ENCODE results near the gene EIF2B4.
"Not testable (repeated sequence)": the region's sequence is repeated elsewhere in the genome, so short reads cannot be mapped to it uniquely, and the experiment has no call there.

Gene EIF2B4

DNA sequence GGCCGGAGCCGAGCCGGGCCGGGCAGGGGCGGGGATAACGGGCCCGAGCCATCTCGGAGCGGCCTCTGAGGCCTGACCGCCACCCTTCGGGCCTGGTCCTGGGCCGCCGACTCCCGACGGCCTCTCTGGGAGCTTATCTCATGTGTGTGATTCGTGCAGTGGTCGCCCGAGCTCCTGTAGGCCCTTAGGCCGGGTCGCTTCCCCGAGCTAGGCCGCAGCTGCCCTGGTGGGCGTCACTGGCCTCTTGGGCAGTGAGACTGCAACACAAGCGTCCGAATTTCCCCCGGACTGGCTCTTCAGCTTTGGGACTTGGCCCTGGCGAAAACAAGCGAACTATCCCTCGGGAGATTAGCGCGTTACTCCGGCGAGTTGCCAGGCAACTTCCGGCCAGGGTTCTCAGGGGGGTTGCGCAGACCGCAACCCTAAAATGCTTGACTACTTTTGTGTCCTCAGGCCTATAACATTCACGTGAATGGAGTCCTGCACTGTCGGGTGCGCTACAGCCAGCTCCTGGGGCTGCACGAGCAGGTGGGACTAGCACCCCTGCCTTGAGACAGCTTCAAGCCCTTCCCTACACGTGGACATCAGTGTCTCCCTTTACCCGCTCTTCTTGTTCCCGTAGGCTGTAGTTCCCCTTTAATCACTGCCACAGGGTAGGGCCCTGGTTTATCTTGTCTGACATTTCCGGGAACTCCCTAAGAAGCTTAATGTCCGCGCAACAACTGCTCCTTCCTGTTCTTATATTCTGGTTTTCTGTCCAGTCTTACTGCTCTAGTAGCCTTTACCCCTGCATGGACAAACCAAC lies 880 bp upstream of the EIF2B4 start:
- Mint-ChIP-seq H3K27me3 (ENCODE audit: low read depth) (no peaks in the 10 kb centered on the region), H3K4me1 (ENCODE audit: low read depth) (peaks cover 24% of the 10 kb centered on the region), H3K36me3 (ENCODE audit: low read depth) (peaks cover 61% of the 10 kb centered on the region), H3K27ac (peak overlapping the region; percentile 93), H3K9me3 (no peaks in the 10 kb centered on the region), H3K4me3 (peak overlapping the region; percentile 88)
- peak; percentile 44 for DNase-seq (ENCODE audit: low spot score)

DNA sequence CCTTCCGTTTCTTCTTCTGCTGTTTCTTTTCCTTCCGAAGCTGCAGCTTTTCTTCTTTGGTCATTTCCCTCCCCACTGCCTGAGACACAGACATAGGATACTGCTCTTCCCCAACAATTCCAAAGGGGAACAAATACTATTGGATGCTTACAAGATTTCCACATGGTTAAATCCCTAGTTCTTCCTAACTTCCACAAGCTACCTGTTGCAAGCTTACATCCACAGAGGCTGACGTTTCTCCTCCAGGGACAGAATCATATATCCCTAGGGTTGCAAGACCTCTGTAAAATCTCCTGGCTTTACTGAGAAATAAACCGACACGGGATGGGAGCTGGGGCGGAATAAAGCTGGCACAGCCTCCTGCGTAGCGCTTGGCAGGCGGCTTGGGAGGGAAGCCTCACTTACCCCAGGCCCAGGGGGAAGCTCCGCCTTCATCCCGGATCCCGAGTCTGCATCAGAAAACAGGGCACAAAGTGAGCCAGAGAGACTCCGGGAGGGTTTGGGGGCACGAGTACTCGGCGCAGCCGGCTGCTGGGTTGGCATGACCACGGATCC lies 590 bp downstream of the EIF2B4 start:
- Mint-ChIP-seq H3K4me1 (ENCODE audit: low read depth) (peaks cover 24% of the 10 kb centered on the region), H3K27me3 (ENCODE audit: low read depth) (no peaks in the 10 kb centered on the region), H3K36me3 (ENCODE audit: low read depth) (peaks cover 54% of the 10 kb centered on the region)

DNA sequence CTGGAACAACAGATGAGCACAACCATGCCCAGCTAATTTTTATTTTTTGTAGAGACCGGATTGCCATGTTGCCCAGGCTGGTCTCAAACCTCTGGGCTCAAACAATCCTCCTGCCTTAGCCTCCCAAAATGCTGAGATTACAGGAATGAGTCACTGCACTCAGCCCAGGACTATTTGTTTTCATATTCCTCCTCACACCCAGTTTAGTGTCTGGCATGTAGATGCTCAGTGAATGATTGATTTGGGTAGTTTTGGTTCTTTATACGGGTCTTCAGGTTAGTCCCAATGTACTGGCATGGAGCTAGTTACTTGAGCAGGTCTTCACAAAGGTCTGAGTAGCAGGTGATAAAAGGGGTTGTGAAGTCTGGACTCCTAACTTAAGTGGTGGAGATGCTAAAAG lies 6.2 kb downstream of the EIF2B4 start:
- H3K27ac Mint-ChIP-seq, result no peak overlapping the region
- H3K4me1 Mint-ChIP-seq (ENCODE audit: low read depth), result peaks cover 9% of the 10 kb centered on the region
- no peaks in the 10 kb centered on the region for H3K9me3 Mint-ChIP-seq
- H3K27me3 Mint-ChIP-seq (ENCODE audit: low read depth), result no peaks in the 10 kb centered on the region
- H3K4me3 Mint-ChIP-seq, result no peak overlapping the region
- DNase-seq (ENCODE audit: low spot score), result no peak
- H3K36me3 Mint-ChIP-seq (ENCODE audit: low read depth), result peaks cover 37% of the 10 kb centered on the region

More for the DNA sequence above, 590 bp downstream of the EIF2B4 start:
- H3K9me3 Mint-ChIP-seq, result no peaks in the 10 kb centered on the region
- DNase-seq (ENCODE audit: low spot score), result no peak
- peak overlapping the region; percentile 88 for H3K4me3 Mint-ChIP-seq
- peak overlapping the region; percentile 92 for H3K27ac Mint-ChIP-seq

DNA sequence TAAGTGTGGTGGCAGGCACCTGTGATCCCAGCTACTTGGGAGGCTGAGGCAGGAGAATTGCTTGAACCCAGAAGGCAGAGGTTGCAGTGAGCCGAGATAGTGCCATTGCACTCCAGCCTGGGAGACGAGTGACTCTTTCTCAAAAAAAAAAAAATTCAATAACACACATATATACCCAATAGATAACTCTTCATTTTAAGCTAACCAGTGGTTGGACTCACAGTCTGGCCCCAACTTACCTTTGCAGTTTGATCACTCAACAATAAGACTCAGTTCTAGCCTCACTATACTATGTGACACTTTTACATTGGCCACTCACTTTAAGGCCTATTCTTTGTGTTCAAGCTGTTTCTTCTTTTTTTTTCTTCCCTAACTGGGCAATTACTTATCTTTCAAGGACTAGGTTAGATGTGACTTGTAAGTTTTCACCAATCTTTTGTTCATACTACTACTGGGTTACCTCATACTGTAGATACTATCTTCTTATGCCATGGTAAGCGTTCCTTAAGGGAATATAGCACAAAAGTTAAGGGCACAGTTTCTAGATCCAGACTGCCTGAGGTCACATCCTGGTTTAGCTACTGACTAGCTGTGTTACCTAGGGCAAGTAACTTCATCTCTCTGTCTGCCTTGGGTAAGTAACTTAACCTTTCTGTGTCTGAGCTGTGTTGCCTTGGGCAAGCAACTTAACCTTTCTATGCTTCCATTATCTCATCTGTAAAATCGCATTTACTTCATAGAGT lies 7.3 kb downstream of the EIF2B4 start:
- Mint-ChIP-seq H3K4me3 (no peak overlapping the region), H3K9me3 (no peaks in the 10 kb centered on the region), H3K27me3 (ENCODE audit: low read depth) (no peaks in the 10 kb centered on the region), H3K27ac (no peak overlapping the region), H3K4me1 (ENCODE audit: low read depth) (peaks cover 13% of the 10 kb centered on the region), H3K36me3 (ENCODE audit: low read depth) (peaks cover 32% of the 10 kb centered on the region)
- no peak for DNase-seq (ENCODE audit: low spot score)

DNA sequence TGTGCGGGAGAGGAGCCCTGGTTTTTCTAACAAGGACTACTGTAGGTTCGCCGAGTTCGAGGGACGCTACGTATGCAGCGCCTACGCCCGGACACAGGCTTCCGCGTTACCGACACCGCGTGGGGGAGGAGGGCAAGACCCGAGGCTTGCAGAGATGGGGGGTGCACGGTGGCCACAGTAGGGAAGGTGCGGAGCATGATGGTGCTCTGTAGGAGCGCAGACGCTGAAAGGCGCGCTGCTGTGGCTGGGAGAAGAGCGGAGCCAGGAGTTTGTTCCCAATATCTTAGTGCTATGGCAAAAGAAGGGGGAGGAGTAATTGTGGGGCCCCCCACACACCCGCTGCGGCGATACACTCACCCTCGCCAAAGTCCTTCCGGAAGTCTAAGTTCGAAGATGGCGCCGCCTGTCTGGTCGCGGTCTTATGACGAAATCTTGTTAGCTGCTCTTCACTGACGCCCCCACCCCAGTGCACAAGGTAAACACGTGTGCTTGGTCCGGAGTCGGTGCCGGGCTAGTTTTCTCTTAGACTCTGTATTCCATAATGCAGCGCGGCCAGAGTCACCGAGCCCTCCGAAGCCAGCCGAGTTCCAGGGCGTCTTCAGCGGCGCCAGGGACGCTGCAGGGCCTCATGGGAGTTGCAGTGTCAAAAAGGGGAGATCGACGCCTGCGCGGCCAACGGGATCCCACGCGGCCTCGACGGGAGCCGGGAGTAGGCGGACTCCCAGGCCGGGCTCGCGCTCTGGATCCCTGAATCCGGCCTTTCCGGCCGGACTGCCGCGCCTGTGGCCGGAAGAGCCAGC lies 13.6 kb downstream of the EIF2B4 start, which contains the start of gene GTF3C2:
GTF3C2 (minus strand) TSS at position 383 of the 800 bp plus-strand sequence. CDS start 13,210 bp downstream, outside the sequence.
- Mint-ChIP-seq H3K9me3 (no peaks in the 10 kb centered on the region), H3K4me3 (peak within 1 kb of the TSS; percentile 99), H3K4me1 (ENCODE audit: low read depth) (peaks cover 37% of the 10 kb centered on the region), H3K27me3 (ENCODE audit: low read depth) (no peaks in the 10 kb centered on the region), H3K36me3 (ENCODE audit: low read depth) (peaks cover 14% of the 10 kb centered on the region), H3K27ac (peak within 1 kb of the TSS; percentile 98)
- peak; percentile 94 for DNase-seq (ENCODE audit: low spot score)

DNA sequence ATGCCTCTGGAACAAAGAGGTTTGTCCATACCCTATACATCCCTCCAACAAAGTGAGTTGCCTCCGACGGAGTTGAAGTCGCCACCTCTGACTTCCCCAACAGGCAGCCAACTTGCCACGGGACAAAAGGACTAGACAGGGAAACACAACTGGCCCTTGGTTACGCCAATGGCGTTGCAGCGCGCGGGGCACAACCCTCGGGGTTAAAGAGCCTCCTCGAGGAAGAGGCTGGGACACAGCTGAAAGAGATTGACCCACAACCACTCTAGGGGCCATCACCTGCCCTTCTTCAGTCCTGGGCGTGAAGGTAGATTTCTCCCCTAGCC lies 14.1 kb downstream of the EIF2B4 start:
- Mint-ChIP-seq H3K36me3 (ENCODE audit: low read depth) (peaks cover 14% of the 10 kb centered on the region), H3K27me3 (ENCODE audit: low read depth) (no peaks in the 10 kb centered on the region), H3K4me3 (peak overlapping the region; percentile 99), H3K4me1 (ENCODE audit: low read depth) (peaks cover 39% of the 10 kb centered on the region), H3K9me3 (no peaks in the 10 kb centered on the region), H3K27ac (peak overlapping the region; percentile 98)
- DNase-seq (ENCODE audit: low spot score), result no peak

DNA sequence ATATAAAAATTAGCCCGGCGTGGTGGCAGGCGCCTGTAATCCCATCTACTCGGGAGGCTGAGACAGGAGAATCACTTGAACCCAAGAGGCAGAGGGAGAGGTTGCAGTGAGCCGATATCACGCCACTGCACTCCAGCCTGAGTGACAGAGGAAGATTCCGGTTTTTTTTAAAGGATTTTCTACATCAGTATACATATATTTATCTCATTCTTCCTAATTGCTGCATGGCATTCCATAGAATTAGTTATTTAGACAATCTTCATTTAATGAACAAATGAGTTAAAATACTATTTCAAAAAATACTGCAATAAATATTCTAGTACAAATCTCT lies 15.6 kb downstream of the EIF2B4 start:
- DNase-seq (ENCODE audit: low spot score), result no peak
- Mint-ChIP-seq H3K36me3 (ENCODE audit: low read depth) (peaks cover 20% of the 10 kb centered on the region), H3K27ac (no peak overlapping the region), H3K9me3 (no peaks in the 10 kb centered on the region), H3K4me1 (ENCODE audit: low read depth) (peaks cover 39% of the 10 kb centered on the region), H3K27me3 (ENCODE audit: low read depth) (no peaks in the 10 kb centered on the region), H3K4me3 (peak overlapping the region; percentile 99)

DNA sequence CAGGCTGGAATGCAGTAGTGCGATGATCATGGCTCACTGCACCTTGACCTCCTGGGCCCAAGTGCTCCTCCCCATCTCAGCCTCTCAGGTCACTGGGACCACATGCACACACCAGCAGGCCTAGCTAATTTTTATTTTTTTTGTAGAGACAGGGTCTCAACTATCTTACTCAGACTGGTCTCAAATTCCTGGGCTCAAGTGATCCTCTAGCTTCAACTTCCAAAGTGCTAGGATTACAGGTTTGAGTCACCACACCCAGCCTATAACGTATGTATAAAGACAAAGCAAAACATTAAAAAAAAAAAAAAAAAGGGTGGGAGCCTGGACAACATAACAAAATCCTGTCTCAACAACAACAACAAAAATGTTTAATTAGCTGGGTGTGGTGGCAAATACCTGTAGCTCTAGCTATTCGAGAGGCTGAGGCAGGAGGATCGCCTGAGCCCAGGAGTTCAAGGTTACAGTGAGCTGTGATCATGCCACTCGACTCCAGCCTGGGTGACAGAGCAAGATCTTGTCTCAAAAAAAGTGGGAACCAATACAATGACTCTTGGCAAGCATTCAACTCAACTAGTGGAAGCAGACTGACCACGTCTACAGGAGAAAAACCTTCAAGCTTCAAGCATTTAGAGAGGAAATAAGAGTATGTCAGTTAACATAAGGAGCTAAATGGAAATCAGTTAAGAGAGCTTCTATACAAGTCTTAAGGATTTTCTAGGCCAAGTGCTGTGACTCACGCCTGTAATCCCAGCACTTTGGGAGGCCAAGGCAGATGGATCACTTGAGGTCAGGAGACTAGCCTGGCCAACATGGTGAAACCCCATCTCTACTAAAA lies 16.2 kb downstream of the EIF2B4 start:
- no peaks in the 10 kb centered on the region for H3K27me3 Mint-ChIP-seq (ENCODE audit: low read depth)
- no peaks in the 10 kb centered on the region for H3K9me3 Mint-ChIP-seq
- H3K4me1 Mint-ChIP-seq (ENCODE audit: low read depth), result peaks cover 39% of the 10 kb centered on the region
- peaks cover 21% of the 10 kb centered on the region for H3K36me3 Mint-ChIP-seq (ENCODE audit: low read depth)
- no peak for DNase-seq (ENCODE audit: low spot score)
- no peak overlapping the region for H3K27ac Mint-ChIP-seq
- peak overlapping the region; percentile 48 for H3K4me3 Mint-ChIP-seq

DNA sequence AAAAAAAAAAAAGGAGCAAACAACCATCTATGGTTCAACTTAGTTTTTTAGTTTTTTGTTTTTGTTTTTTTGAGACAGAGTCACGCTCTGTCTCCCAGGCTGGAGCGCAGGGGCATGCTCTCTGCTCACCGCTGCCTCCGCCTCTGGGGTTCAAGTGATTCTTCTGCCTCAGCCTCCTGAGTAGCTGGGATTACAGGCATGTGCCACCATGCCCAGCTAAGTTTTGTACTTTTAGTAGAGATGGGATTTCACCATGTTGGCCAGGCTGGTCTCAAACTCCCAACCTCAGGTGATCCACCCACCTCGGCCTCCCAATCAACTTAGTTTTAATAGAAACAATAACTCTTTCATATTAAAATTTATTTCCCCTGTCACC lies 16.8 kb downstream of the EIF2B4 start:
- H3K27me3 Mint-ChIP-seq (ENCODE audit: low read depth); H3K27ac Mint-ChIP-seq; H3K4me3 Mint-ChIP-seq: not testable (repeated sequence)

DNA sequence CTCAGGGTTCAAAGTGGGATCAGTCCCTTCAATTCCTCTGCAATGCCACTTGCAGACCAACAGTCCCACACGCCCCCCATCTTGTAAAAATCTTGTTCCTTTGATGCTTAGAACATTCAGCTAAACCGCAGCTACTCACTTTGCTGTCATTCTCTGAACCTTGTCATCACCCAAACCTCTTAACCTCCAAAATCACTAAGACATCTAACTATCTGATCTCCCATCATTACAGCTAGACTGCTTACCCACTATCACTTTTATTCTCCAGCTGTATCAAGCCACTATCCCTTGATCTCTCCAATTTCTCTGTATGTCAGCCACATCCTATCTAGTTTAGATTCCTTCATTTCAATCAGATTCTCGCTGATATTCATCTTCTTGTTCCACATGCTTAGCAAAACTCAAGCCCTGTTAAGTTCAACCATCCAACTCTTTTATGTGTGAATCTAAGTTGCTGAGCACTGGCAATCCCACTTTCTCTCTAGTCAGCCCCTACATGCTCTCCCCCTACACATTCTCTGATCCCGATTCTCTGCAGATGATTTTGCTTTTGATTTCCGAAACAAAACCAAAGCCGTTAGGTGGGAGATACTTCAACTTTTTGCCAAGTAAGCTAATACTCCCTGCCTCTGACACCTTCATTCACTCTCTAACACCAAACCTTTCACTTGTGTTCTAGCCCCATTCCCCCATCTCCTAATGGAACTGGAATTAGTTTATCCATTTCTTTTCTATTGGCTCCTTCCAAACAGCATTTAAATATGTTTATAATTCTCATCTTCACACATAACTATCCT lies 18.1 kb downstream of the EIF2B4 start:
- Mint-ChIP-seq H3K4me1 (ENCODE audit: low read depth) (peaks cover 28% of the 10 kb centered on the region), H3K27me3 (ENCODE audit: low read depth) (no peaks in the 10 kb centered on the region), H3K36me3 (ENCODE audit: low read depth) (peaks cover 27% of the 10 kb centered on the region), H3K9me3 (no peaks in the 10 kb centered on the region), H3K27ac (peak overlapping the region; percentile 66), H3K4me3 (peak overlapping the region; percentile 34)
- DNase-seq (ENCODE audit: low spot score), result peak; percentile 27

More for the DNA sequence above, 16.8 kb downstream of the EIF2B4 start:
- DNase-seq (ENCODE audit: low spot score); H3K9me3 Mint-ChIP-seq: not testable (repeated sequence)
- Mint-ChIP-seq H3K4me1 (ENCODE audit: low read depth) (peaks cover 36% of the 10 kb centered on the region), H3K36me3 (ENCODE audit: low read depth) (peaks cover 23% of the 10 kb centered on the region)

DNA sequence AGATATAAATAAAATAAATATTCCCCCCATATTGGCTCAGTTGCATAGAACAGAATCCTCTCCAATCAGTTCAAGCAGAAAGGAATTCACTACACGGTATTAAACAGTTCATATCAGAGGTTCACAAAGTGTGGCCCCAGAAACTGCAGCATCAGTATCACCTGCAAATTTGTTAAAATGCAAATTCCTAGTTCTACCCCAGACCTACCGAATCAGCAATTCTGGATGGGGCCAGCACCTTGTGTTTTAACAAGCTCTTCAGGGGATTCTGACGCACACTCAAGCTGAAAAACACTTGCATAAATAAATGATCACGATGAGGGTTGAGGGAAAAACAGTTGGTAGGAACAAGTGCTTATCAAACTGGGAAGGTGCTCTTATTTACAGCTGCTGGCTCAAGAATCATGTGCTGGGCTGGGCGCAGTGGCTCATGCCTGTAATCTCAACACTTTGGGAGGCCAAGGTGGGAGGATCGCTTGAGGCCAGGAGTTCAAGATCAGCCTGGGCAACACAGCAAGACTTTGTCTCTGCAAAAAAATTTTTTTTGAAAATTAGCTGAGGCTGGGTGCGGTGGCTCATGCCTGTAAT lies 19.9 kb downstream of the EIF2B4 start:
- Mint-ChIP-seq H3K4me3 (no peak overlapping the region), H3K27me3 (ENCODE audit: low read depth) (no peaks in the 10 kb centered on the region), H3K4me1 (ENCODE audit: low read depth) (peaks cover 22% of the 10 kb centered on the region), H3K9me3 (no peaks in the 10 kb centered on the region), H3K27ac (no peak overlapping the region), H3K36me3 (ENCODE audit: low read depth) (peaks cover 28% of the 10 kb centered on the region)
- DNase-seq (ENCODE audit: low spot score), result no peak

DNA sequence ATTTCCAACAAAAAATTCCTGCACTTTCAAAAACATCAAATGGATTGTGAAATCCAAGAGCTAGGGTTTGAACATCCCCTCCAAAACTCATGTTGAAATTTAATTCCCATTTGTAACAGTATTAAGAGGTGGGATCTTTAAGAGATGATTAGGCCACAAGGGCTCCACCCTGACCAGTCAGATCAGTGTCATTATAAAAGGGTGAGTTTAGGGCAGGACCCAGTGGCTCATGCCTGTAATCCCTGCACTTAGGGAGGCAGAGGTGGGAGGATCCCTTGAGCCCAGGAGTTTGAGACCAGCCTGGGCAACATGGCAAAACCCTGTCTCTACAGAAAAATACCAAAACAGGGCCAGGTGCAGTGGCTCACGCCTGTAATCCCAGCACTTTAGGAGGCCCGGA lies 22.5 kb downstream of the EIF2B4 start:
- Mint-ChIP-seq H3K4me3 (no peak overlapping the region), H3K9me3 (no peaks in the 10 kb centered on the region), H3K36me3 (ENCODE audit: low read depth) (peaks cover 27% of the 10 kb centered on the region), H3K27ac (no peak overlapping the region), H3K27me3 (ENCODE audit: low read depth) (no peaks in the 10 kb centered on the region), H3K4me1 (ENCODE audit: low read depth) (peaks cover 11% of the 10 kb centered on the region)
- no peak for DNase-seq (ENCODE audit: low spot score)
